Left forelimb (tissue), 1 donor: ENCODE results near the gene BCL2L15.
"Not testable (repeated sequence)": the region's sequence is repeated elsewhere in the genome, so short reads cannot be mapped to it uniquely, and the experiment has no call there.

Source experiments
- DNase-seq: peaks from one replicate; pipeline ENCODE4 v3.0.0-alpha.2; 2018; ENCODE audit warnings: low spot score

The BCL2L15 gene

DNA sequence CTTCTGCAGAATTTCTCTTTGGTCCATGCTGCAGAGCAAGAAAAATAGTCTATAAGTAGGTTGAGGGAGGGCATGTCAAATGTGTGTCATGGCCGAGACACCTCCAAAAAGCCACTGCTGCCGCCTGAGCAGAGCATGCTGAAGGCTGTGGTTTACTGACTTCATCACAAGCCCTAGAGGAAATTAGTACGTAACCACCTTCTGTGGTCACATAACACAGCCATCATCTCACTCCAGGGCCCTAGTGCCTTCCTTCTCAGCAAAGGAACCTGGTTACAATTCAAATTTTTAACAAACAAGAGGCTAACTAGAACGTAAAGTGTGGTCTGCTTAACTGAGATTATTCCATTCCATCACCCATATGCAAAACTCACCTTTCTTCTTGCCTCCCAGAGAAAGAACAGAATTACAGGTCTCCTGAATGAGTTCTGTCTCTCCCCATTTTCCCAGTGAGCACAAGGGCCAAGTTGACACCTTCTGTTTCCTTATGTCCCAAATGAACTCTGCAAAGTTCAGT lies 15.7 kb downstream of the BCL2L15 start, which contains the start of gene PTPN22:
Gene PTPN22 (minus strand): TSS at position 116 of the 517 bp plus-strand sequence.
- DNase-seq, result no peak

GRCh38 chr1:113870778-113871177 lies 16.6 kb downstream of the BCL2L15 start:
- no peak for DNase-seq

- no peak for DNase-seq
Measured at GRCh38 chr1:113868387-113869083, 18.8 kb downstream of the BCL2L15 start.

DNA sequence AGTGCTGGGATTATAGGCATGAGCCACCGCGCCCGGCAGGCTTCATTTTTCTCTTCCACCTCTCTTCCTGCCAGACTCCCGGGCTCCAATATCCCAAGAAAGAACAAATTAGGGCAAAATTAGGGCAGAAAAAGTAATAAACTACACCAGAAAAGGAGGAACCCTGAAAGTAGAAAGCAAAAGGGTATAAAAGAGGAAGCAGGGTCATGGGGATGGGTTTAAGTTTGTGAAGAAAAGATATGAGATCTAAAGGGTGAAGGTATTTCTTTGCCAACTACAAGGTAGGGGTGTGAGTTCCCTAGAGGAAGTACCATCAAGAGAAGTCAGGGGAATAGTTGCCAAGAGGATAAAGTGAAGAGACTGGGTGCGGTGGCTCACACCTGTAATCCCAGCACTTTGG lies 25.7 kb downstream of the BCL2L15 start:
- no peak for DNase-seq

DNA sequence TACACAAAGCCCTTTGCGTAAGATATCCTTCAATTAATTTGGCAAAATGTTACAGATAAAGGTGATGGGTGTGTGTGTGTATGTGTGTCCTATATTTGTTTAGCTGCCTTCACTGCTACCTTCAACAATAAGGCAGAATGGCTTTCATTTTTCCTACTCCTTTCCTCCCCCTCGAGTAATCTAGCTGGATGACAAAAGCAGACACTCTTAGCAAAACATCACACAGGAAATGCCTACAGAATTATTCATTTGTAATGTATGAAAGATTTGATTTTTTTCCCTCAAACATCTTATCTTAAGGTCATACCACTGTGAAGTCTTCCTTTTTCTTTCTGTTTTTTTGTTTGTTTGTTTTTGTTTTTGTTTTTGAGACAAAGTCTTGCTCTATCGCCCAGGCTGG lies 26.5 kb downstream of the BCL2L15 start:
- no peak for DNase-seq

GRCh38 chr1:113859478-113860175 lies 27.8 kb downstream of the BCL2L15 start:
- DNase-seq, result no peak

DNA sequence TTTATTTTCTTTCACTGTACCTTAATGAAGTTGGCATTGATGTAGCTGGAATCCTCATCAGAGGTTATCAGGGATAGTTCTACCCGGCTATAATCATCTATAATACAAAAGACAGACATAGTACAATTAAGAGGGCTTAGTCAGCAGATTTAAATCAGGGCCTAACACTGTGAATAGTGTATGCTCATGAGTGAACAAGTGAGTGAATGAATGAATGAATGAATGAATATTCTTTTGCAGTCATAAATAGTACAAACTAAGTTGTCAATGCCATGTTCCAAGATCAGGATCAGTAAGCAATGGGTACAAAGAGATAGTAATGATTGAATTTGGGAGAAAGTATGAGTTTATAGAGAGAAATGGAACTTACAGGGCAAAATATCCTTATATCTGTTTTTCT lies 28.4 kb downstream of the BCL2L15 start:
- no peak for DNase-seq

DNA sequence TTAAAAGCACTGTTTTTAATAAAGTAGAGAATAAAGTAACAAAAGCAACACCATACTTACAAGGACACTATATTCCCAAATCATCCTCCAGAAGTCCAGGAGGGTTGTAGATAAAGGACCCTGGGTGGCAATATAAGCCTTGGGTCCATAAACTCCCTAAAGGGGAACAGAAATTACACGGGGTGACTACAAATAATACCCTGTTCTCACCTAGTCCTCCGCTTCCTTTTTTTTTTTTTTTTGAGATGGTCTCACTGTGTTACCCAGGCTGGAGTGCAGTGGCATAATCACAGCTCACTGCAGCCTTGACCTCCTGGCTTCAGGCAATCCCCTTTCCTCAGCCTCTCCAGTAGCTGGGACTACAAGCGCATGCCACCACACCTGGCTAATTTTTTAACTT lies 29.0 kb downstream of the BCL2L15 start:
- no peak for DNase-seq

- no peak for DNase-seq
Measured at GRCh38 chr1:113857776-113858175, 29.6 kb downstream of the BCL2L15 start.

GRCh38 chr1:113856401-113856790 lies 31.0 kb downstream of the BCL2L15 start:
- DNase-seq, result no peak

- no peak for DNase-seq
Measured at GRCh38 chr1:113855630-113856400, 31.6 kb downstream of the BCL2L15 start.

DNA sequence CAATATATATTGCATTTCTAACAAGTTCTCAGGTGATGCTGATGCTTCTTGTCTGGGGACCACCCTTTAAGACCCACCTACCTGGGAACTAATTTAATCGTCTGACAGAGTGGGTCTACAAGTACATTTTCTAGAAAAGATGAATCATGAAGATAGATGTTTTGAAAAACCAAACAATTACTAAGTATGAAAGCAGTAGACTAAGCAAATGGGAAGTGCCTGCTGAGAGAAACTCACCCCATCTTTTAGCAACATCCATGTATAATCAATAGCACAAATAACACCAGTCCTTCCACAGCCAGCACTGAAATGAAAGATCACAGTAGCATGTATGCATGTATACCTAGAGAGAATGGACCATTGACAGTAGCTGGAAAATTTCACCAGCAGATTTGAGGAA lies 33.1 kb downstream of the BCL2L15 start:
- DNase-seq, result no peak

GRCh38 chr1:113852694-113853093 lies 34.7 kb downstream of the BCL2L15 start:
- DNase-seq, result not testable (repeated sequence)

GRCh38 chr1:113850127-113850796 lies 37.1 kb downstream of the BCL2L15 start:
- DNase-seq, result no peak

DNA sequence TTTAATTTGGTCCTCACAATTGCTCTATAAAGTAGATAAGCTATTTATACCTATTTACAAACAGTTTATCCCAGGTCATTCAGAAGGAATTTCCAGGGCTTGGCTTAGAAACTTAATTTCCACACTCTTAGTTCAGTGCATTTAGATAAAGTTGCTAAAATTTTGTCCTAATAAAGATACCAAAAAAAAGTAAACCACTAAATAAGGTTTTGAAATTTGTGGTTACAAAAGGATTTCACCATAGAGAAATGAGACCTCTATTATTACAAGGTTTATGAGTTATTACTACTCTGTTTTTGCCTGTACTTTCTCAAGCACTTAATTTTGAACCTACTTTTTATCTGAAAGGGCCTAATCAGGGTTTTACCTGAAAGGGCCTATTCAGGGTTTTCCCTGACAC lies 38.3 kb downstream of the BCL2L15 start:
- DNase-seq, result no peak

DNA sequence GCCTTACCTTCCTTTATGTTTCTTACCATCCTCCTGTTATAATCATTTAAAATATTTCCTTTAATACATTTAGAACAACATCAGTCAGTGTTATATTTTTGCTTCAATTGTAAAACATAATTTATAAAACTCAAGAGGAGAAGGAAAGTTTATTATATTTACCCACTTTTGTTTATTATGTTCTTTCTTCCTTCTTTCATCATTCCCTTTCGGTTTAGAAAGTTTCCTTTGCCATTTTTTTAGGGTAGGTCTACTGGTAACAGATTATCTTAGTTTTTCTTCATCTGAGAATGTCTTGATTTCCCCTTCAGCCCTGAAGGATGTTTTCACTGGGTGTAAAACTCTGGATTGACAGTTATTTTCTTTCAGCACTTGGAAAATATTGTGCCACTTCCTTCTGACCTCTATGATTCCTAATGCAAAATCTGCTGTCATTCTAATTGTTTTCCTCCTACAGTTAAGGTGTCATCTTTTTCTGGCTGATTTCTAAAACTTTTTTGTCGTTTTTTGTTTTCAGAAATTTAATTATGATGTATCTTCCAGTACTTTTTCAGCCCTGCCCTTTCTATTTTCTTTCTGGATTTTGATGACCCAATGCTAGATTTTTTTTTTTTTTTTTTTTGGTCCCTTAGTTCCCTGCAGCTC lies 40.9 kb downstream of the BCL2L15 start:
- DNase-seq, result no peak

GRCh38 chr1:113836534-113836933 lies 50.8 kb downstream of the BCL2L15 start:
- no peak for DNase-seq

DNA sequence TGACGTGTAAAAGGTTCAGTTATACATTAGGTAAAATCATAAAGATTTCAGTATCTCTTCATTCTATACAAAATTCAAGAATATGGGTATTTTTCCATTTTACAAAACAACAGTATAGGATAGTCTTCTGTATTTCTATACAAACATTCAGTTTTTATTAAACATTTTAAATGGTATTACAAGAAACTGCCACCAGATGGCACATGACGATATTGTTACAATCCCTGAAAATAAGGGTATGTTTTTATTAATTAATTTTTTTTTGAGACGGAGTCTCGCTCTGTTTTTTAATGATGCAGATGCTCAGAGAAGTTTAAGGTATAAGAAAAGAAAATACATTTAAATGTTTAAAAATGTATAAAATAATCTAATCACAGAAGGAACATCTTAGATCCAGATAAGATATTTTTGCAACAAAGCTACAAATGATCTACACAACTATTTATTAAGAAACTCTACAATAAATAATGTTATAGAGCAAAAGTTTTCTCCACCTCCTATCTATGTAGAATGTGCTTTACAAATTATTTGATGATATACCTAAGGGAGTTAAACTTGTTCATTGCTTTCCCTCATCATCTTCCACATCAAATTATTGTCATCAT lies 51.6 kb downstream of the BCL2L15 start:
- no peak for DNase-seq

DNA sequence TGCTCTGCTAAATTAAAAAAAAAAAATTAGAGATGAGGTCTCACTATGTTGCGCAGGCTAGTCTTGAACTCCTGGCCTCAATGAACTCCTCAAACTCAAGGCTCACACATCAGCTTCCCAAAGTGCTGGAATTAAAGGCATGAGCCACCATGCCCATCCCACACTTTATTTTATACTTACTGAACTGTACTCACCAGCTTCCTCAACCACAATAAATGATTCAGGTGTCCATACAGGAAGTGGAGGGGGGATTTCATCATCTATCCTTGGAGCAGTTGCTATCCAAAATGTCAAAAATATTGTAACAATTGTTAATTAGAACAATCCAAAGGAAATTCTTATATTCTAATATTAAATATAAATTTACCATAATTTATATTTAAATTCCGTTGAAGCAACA lies 52.7 kb downstream of the BCL2L15 start:
- no peak for DNase-seq
